Measurements from ENCODE around the gene HASPIN. TPM values are rescaled to one million over a fixed set of nuclear protein-coding genes. Genes with fewer than 3 reads are reported as not detected.

HASPIN gene
- total and polyA plus RNA-seq, 2 of the 8 experiments (the other 6 are each of a cell fraction or from before 2014, with no cell fraction given), result 7.8 to 29.5 TPM

DNA sequence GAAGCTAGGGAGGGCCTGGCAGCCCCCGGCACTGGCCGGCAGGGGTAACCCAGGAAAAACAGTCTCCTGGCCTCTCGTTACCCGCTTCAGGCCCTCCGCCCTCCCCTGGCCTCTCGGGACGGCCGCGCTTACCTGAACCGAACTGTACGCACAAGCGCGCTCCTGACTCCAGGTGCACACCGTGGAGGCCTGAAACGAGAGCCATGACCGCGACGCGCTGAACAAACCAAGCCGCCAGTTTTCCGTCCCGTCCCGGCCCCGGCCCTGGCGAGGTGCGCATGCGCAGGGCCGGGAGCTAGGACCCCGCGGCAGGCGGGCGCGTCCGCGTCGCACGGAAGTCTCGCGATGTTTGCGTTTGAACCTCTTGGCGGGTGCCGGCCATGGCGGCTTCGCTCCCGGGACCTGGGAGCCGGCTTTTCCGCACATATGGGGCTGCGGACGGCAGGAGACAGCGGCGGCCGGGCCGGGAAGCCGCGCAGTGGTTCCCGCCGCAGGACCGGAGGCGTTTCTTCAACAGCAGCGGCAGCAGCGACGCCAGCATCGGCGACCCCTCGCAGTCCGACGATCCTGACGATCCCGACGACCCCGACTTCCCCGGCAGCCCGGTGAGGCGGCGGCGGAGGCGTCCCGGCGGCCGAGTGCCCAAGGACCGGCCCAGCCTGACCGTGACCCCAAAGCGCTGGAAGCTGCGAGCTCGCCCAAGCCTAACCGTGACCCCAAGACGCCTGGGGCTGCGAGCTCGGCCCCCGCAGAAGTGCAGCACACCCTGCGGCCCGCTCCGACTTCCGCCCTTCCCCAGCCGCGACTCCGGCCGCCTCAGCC, at the start of gene HASPIN (continued):
- TF ChIP-seq, protein P1, sequence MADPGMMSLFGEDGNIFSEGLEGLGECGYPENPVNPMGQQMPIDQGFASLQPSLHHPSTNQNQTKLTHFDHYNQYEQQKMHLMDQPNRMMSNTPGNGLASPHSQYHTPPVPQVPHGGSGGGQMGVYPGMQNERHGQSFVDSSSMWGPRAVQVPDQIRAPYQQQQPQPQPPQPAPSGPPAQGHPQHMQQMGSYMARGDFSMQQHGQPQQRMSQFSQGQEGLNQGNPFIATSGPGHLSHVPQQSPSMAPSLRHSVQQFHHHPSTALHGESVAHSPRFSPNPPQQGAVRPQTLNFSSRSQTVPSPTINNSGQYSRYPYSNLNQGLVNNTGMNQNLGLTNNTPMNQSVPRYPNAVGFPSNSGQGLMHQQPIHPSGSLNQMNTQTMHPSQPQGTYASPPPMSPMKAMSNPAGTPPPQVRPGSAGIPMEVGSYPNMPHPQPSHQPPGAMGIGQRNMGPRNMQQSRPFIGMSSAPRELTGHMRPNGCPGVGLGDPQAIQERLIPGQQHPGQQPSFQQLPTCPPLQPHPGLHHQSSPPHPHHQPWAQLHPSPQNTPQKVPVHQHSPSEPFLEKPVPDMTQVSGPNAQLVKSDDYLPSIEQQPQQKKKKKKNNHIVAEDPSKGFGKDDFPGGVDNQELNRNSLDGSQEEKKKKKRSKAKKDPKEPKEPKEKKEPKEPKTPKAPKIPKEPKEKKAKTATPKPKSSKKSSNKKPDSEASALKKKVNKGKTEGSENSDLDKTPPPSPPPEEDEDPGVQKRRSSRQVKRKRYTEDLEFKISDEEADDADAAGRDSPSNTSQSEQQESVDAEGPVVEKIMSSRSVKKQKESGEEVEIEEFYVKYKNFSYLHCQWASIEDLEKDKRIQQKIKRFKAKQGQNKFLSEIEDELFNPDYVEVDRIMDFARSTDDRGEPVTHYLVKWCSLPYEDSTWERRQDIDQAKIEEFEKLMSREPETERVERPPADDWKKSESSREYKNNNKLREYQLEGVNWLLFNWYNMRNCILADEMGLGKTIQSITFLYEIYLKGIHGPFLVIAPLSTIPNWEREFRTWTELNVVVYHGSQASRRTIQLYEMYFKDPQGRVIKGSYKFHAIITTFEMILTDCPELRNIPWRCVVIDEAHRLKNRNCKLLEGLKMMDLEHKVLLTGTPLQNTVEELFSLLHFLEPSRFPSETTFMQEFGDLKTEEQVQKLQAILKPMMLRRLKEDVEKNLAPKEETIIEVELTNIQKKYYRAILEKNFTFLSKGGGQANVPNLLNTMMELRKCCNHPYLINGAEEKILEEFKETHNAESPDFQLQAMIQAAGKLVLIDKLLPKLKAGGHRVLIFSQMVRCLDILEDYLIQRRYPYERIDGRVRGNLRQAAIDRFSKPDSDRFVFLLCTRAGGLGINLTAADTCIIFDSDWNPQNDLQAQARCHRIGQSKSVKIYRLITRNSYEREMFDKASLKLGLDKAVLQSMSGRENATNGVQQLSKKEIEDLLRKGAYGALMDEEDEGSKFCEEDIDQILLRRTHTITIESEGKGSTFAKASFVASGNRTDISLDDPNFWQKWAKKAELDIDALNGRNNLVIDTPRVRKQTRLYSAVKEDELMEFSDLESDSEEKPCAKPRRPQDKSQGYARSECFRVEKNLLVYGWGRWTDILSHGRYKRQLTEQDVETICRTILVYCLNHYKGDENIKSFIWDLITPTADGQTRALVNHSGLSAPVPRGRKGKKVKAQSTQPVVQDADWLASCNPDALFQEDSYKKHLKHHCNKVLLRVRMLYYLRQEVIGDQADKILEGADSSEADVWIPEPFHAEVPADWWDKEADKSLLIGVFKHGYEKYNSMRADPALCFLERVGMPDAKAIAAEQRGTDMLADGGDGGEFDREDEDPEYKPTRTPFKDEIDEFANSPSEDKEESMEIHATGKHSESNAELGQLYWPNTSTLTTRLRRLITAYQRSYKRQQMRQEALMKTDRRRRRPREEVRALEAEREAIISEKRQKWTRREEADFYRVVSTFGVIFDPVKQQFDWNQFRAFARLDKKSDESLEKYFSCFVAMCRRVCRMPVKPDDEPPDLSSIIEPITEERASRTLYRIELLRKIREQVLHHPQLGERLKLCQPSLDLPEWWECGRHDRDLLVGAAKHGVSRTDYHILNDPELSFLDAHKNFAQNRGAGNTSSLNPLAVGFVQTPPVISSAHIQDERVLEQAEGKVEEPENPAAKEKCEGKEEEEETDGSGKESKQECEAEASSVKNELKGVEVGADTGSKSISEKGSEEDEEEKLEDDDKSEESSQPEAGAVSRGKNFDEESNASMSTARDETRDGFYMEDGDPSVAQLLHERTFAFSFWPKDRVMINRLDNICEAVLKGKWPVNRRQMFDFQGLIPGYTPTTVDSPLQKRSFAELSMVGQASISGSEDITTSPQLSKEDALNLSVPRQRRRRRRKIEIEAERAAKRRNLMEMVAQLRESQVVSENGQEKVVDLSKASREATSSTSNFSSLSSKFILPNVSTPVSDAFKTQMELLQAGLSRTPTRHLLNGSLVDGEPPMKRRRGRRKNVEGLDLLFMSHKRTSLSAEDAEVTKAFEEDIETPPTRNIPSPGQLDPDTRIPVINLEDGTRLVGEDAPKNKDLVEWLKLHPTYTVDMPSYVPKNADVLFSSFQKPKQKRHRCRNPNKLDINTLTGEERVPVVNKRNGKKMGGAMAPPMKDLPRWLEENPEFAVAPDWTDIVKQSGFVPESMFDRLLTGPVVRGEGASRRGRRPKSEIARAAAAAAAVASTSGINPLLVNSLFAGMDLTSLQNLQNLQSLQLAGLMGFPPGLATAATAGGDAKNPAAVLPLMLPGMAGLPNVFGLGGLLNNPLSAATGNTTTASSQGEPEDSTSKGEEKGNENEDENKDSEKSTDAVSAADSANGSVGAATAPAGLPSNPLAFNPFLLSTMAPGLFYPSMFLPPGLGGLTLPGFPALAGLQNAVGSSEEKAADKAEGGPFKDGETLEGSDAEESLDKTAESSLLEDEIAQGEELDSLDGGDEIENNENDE (IDR thresholded peaks at IDR 0.05; ENCODE audit: insufficient replicate concordance, low read length), result no peak
- TF ChIP-seq TAF1 (IDR thresholded peaks at IDR 0.05; ENCODE audit: low read depth, low read length) (peak; percentile 91), SIRT6 (IDR thresholded peaks at IDR 0.05; ENCODE audit: low read length) (no peak), EZH2 (IDR thresholded peaks at IDR 0.05; ENCODE audit: low read depth, low read length, severe bottlenecking) (no peak), TEAD4 (IDR thresholded peaks at IDR 0.05; ENCODE audit: low read depth, low read length) (no peak), SIX5 (IDR thresholded peaks at IDR 0.05; ENCODE audit: low read depth, low read length) (no peak), TAF7 (optimal IDR thresholded peaks at IDR 0.05; ENCODE audit: borderline replicate concordance, low read depth, low read length) (peak; percentile 71)

Data from H1 (cell line).